Ramos (cell line): ENCODE results near the gene KCTD17.

Source experiments
- in situ Hi-C: fragments of 300-500 bp; cut with MboI; formaldehyde crosslinking; loops from one replicate; pipeline ENCODE4 v1.14.3; 2022; ENCODE audit warnings: low sequenced_read_pairs; ENCODE audit not compliant: unreplicated experiment

KCTD17 gene

DNA sequence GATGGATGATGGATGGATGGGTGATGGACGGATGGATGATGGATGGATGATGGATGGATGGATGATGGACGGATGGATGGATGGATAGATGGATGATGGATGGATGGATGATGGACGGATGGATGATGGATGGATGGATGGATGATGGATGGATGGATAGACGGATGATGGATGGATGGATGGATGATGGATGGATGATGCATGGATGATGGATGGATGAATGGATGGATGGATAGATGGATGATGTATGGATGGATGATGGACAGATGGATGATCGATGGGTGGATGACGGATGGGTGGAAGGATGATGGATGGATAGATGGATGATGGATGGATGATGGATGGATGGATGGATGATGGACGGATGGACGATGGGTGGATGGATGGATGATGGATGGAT, 21.1 kb downstream of the KCTD17 start:
- in situ Hi-C loops = no loop called here

DNA sequence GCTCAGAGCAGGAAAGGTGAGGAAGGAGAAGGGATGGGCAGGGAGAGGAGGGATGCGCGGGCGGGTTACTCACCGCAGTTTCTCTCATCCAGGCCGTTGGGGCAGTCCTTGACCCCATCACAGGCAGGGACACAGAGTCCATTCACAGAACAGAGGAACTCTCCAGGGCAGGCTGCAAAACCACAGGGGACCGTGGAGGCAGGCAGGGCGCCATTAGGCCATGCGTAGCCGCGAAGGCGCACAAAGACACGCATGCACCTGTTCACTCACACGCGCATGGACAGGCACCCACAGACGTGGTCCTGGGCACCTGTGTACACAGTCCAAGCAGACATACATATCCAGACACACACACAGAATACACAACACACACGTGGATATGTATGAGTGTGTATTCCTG, 23.0 kb downstream of the KCTD17 start:
- in situ Hi-C loops = no loop called here

DNA sequence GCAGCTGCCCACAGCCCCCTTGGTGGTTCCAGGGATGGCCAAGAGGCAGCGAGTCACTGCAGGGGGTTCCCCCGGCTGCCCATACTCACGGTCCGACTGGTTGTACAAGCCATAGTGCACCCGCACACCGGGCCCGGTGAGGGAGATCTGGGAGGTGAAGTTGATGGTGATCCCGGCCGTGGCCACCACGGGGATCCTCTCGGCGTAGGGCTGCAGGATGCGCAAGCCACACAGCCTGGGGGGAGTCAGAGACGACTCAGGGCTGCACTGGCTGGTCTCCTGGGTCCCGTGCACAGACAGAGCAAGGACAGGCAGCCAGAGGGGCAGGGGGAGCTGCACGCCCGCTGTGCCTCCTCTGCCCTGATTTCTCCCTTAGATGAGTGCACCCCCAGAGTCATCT, 23.5 kb downstream of the KCTD17 start:
- in situ Hi-C loops = no loop called here

DNA sequence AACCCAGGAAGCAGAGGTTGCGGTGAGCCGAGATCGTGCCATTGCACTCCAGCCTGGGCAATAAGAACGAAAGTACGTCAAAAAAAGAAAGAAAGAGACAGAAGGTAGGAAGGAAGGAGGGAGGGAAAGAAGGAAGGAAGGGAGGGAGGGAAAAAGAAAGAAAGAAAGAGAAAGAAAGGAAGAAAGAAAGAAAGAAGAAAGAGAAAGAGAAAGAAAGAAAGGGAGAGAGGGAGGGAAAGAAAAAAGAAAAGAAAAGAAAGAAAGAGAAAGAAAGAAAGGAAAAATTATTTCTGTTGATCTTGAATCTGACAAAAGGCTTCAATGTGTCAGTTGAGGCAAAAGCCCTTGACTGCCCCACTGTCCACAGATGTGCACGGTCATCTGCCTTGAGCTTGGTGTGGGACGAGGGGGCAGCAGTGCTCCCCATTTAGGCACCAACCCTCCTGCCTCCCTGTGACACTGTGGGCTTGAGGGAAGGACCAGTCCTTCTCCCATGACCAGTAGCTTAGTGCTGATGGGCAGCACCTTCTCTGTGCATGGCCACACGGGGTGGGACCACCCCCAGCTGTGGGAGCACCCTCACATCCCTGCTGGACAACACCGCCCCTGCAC, 24.4 kb downstream of the KCTD17 start:
- in situ Hi-C loops = no loop called here

DNA sequence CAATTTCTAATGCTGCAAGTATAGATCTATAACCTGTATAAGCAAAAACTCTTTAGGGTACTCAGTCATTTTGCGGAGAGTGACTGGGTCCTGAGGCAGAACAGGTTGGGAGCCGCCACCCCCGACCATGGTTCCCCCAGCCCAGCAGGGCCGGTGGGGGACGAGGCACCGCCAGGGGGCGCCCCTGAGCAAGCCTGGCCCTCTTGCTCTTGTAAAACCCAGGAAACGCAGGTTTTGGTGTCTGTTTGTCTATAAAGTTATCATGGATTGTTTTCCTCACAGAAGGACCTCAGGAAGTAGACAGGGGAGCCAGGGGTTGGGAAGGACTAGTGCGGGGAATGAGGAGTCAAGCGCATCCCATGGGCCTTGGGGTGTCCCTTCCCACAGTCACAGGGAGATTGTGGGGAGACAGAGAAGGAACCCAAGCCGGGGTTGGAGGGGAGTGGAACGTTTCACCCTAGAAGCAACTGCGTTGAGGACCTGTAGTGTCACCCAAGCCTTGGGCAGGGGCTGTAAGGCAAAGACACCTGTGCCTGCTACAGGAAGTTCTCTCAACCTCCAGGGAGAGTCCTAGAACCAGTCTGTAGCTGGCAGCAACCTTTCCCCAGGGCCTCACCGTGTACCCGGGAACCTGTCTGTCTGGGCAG, 26.4 kb downstream of the KCTD17 start:
- in situ Hi-C loops = no loop called here

DNA sequence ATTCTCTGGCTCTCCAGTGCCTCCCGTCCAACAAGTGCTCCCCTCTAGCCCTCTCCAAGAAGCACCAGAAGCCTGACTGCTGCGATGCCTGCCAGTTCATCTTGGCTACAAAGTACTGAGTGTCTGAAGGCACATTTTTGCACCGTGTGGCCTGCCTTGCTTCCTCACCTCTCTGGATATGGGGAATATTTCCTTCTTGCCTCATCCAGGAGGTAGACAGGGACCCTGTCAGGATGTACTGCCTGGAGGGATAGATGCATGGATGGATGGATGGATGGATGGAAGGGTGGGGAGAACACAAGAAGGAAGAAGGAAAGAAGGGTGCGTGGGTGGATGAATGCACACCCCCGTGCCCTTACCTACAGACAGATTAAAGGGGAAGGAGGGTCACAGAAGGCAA, 27.6 kb downstream of the KCTD17 start:
- in situ Hi-C loops = no loop called here

DNA sequence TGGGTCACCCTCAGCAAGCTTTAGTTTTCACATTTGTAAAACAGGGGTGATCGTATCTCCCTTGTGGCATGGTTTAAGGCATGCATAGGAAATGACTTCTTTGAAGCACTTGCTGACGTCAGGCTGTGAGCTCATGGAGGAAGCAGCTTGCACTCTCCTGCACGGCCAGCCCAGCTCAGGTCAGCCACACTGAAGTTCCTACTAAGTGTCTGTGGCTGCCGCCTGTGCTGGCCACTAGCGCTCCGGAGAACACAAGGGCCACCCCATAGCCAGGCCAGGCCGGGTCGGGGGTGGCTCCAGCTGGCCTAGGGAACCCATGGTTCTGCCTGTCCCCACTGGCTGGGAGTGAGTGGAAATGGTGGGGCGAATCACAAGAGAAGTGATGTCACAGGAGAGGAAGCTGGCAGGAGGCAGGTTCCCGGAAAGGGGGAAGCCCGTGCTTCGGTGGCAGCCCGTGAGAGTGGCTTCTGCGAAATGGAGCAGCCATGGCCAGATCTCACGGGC, 28.2 kb downstream of the KCTD17 start:
- in situ Hi-C loops = no loop called here

DNA sequence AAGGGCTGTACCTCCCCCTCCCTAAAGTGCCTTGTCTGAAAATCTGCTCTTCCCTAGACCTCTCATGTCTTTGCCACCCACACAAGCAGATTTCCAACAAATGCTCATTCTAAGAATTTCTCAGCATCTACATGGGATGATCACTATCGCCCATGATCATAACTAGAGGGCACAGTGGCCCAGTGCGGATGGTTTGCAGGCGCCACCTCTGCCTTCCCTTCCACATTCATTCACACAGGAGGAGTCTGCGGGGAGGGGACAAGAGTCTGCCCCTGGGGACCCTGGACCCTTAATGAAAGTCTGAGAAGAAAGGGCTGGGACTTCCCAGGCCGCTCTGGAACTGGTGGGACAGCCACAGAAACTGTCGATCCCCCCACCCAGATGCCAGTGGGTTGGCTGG, 28.9 kb downstream of the KCTD17 start:
- in situ Hi-C loops = no loop called here

DNA sequence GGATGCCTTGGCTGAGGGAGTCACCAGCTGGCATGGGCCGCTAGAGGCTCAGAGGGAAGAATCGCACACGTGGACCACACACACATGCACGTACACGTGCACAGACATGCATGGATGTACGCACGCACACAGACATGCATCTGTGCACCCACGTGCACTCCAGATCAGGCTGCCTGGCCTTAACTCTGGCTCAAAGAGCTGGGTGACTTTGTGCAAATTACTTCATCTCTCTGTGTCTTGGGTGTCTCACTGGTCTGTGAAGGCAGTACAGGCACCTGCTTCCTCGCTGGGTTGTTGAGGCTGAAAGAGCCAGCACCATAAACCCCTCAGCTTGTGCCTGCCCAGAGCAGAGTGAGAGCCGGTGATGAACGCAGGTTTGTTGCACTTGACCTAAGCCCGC, 29.3 kb downstream of the KCTD17 start:
- in situ Hi-C loops = no loop called here

DNA sequence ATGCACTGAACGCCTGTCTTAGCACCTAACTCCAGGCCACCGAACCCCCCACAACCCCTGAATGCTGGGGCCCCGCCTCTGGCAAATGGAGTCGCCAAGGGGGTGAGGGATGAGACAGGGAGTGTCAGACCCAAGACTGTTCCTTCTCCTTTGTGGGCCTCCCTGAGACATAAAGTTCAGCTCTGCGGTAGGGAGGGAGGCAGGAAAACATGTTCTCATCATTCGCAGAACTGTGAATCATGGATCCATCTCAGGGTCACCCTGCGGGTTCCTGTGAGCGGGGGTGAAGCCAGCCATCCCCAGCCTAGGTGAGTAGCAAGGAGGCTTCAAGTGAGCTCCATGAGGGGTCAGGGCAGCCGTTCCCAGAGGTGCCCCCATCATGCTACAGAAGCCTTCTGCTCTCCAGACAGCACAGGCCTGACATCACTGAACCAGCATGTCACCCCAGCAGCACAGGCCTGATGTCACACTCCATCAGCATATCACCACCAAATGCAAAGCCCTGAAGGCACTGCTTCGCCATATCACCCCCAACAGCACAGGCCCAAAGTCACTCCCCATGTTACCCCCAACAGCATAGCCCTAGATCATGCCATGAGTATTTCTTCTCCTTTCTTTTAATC, 30.8 kb downstream of the KCTD17 start:
- in situ Hi-C loops = no loop called here

DNA sequence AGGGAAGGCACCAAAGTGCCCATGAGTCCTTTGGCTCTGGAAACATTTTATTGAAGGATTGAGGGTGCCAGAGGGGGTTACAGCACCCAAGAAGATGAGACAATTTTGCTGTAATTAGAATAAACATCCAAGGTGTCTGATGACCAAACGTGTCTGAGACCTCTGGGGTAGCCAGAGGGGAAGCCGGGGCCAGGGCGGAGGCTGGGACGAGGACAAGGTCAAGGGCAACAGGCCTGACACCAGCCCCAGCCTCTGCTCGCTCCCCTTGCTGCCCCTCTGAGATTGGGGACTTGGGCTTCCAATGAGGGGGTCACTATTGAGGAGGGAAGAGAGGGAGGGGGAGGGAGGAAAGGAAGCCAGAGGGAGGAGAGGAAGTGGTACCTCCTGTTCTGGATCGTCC, 32.4 kb downstream of the KCTD17 start:
- in situ Hi-C loops = no loop called here

DNA sequence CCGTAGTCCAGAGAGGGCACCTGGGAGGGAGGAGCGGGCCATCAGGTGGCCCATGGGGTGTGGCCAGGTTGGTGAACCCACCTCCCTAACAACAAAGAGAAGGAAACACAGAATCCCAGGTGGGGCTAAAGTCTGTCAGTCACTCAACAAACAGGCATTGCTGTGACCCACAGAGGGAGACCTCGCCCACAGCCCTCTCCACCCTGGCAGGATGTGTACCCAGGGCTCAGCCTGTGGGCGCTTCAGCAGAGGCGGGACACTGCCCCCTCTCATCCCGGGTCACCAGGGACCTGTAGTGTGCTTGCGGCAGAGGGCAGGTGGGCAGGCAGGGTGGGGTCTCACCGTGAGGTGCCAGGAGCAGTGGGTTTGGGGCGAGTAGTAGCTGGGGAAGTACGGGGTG, 32.8 kb downstream of the KCTD17 start:
- in situ Hi-C loops = no loop called here

DNA sequence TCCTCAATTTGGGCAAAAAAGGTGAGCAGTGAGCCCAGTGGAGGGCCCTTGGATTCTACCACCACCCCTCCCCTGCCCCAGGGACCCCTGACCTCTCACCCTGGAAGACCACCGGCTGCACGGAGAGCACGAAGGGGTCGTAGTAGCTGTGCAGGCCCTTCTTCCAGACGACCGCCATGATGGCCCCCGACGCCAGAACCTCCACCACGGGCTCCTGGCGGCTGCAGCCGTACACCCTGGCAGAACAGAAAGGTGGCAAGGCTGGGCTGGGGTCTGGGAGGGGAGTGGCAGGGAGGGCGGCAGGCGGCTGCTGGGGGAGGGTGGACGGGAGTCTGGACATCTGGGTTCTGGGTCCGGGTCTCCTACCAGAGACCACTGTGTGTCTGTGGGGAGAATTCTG, 34.6 kb downstream of the KCTD17 start:
- in situ Hi-C loops = no loop called here

DNA sequence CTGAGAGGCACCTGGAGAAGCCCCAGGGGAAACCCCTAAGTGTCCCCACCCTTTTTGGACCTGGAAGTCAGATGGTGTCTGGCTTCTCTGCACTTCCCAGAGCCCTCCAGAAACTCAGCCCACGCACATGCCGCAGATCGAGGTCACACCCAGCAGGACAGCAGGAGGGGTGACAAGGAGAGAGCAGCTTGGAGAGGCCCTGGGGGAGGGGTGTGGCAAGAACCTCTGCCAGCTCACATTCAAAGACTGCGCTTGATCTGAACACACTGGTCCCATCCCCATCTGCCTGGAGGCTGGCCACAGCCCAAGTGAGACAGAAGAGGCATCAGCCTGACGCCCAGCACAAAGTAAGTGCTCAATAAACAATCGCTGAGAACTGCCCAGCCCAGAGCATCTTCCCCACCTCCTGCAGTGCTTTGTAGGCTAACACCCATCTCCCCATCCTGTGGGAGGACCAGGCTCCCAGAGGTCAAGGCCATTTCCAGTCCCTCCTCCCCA, 36.6 kb downstream of the KCTD17 start:
- in situ Hi-C loops = no loop called here

DNA sequence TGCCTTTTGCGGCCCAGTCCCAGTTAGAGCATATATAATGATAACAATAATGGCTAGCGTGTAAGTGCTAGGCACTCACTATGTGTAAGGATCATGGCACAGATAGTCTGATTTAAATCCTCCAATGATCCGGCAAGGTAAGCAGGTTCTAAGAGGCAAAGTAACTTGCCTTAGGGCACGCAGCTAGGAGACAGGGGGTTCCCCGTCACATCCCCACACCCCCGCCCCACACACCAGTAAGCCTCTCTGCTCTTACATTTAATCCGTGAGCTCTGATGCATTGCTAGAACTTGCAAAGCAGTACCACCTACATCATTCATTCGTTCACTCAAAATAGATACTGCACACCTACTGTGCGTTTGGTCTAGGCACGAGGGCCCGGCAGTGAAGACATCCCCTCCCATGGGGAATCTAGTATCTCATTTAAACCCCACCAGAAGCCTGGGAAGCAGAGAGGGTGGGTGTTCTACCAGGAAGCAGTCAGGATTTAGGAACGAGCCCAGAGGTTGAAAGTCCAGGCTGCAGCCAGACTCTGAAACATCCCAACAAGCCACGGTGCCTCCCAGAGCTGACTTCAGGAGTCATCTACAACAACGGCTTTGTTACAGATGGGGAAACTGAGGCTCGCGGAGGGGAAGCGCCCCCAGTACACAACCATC, 37.3 kb downstream of the KCTD17 start:
- in situ Hi-C loops = no loop called here

DNA sequence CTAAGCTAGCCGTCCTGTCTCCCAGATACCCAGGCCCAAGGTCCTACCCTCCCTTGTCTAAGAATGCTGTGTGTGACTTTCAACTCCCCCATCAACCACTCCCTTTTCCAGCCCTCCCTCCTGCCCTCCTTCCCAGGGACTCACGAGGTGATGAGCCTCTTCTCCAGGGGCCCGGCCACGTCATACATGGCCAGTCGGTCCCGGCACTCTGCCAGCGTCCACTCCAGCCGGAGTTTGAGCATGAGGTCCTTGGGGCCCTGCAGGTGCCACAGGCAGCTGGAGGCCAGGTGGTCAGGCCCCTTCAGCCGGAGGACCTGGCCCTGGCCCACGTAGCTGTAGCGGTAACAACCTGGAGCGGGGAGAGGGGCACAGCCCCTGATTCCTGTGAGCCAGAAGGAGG, 37.9 kb downstream of the KCTD17 start:
- in situ Hi-C loops = no loop called here

DNA sequence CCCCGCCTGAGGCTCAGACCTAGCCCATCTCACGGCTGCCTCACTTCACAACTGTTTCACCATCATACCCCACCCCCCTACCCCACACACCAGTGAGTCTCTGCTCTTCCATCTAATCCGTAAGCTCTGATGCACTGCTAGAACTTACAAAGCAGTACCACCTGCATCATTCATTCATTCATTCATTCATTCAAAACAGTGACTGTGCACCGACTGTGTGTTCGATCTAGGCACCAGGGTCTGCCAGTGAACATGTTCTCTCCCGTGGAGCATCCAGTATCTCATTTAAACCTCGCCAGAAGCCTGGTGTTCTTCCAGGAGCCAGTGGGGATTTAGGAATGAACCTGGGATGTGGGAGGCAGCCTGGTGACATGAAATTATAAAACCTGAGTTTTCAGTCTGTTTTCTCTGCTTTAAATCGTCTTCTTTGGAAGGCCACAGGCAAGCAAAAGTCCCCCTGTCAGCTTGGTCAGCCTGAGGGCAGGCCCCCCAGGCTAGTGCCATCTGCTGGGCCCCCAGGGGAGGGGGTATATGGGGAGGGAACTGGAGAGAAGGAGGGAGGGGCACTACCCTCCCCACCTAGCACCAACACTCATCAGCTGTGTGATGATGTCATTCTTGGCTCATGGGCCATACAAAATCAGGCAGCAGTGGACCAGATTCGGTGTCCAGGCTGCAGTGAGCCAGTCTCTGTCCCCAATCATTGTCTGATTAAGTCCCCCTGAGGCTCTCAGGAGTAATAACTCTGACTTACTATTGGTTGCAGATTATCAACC, 39.6 kb downstream of the KCTD17 start:
- in situ Hi-C loops = no loop called here

DNA sequence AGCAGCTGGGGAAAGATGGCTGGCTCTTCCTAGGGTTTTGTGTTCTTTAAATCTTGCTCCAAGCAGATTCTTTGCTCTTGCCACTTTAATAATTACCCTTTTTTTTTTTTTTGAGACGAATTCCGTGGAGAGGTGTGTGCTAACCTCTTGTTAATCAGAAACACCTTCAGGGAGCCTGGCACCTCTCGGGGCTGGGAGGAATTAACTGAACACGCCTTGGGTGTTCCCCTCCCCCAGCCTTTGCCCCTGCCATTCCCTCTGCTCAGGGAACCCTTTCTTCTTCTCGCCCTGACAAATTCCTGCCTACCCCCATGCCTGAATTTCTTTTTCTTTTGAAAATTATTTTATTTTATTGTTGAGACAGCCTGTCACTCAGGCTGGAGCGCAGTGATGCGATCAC, 40.5 kb downstream of the KCTD17 start:
- in situ Hi-C loops = no loop called here

DNA sequence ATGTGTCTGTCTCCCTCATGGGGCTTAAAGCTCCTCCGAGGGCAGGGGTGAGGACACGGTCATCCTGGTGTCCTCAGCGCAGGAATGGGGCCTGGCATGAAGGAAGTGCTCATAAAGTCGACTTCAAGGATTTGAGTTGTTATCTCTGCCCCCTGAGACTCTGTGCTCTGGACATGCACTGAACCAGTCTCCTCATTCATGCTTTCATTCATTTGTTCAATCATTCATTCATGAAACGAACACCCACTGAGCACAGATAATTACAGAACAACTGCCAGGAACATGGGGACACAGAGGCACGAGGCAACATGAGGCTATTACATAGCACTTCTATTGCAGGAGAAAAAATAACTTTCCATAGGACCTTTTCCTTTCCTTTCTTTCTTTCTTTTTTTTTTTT, 41.5 kb downstream of the KCTD17 start:
- in situ Hi-C loops = no loop called here

DNA sequence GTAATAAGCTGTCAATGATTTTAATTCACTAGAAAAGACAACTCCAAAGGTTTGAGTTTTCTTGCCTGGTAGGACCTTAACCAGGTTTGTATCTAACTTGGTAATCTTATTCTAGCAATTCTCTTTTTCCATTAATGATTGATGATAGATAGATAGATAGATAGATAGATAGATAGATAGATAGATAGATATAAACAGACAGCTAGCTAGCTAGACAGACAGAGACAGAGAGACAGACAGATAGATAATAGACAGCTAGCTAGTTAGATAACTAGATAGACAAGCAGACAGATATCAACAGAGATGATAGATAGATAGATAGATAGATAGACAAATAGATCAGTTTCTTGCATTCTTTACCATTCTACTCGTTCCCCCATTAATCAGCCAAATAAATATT, 42.7 kb downstream of the KCTD17 start:
- in situ Hi-C loops = no loop called here
